Suppressor macrophage treated with lipopolysaccharide for 4 hours (primary cell): ENCODE data around the gene NAA60.

ENCODE experiments used
- DNase-seq: peaks from one replicate; pipeline ENCODE4 v3.0.0-alpha.2; 2020

Gene NAA60

DNA sequence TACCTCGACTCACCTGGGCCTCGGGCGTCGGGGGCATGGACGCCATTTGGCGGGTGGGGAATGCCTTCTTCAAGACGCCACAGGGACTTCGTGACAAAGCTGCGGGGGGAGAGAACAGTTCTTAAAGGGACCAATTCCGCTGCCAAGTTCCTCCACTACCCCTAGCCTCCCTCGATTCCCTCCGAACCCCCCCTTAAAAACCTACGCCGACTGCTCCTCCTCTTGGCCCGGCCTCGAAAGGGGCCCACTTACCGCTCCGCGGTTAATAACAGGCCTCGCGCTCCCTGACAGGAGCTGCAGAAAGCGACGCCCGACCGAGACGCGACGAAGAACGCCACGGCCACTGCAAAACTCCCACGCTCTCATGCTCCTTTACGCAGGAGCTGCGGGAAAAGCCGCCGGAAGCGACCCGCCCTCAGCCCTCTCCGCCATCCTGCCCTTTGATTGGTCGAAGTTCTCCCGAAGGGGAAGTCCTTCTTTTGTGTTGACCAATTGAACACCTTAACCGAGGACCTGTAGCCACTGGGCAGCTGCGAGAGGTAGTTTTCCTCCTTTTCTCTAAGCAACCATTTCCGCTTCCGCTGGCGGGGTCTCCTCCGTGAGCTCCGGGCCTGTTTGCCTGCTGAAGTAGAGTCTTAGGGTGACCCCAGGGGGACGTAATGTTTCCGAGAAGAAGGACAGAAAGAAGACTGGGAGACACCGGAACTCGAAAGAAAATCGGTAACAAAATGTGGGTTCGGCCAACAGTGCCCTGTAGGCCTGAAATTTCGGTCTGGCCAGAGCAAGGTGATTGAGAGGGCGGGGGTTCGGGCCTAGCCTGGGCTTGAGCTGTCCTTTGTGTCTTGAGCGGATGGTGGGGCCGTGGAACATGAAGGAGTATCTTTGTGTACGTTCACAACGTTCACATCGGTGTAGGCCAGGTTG, at the start of gene NAA60, which contains the start of gene ZNF597:
TSS of gene NAA60 (plus strand) at position 573 of the 924 bp plus-strand sequence. CDS start 32,548 bp downstream, outside the sequence.
TSS of gene ZNF597 (minus strand) at position 397 of the 924 bp plus-strand sequence. CDS start at position 46, 351 bp downstream.
- DNase-seq = peak; percentile 93

- no peak for DNase-seq
Measured at GRCh38 chr16:3400446-3400778, 43.1 kb upstream of the NAA60 start.

DNA sequence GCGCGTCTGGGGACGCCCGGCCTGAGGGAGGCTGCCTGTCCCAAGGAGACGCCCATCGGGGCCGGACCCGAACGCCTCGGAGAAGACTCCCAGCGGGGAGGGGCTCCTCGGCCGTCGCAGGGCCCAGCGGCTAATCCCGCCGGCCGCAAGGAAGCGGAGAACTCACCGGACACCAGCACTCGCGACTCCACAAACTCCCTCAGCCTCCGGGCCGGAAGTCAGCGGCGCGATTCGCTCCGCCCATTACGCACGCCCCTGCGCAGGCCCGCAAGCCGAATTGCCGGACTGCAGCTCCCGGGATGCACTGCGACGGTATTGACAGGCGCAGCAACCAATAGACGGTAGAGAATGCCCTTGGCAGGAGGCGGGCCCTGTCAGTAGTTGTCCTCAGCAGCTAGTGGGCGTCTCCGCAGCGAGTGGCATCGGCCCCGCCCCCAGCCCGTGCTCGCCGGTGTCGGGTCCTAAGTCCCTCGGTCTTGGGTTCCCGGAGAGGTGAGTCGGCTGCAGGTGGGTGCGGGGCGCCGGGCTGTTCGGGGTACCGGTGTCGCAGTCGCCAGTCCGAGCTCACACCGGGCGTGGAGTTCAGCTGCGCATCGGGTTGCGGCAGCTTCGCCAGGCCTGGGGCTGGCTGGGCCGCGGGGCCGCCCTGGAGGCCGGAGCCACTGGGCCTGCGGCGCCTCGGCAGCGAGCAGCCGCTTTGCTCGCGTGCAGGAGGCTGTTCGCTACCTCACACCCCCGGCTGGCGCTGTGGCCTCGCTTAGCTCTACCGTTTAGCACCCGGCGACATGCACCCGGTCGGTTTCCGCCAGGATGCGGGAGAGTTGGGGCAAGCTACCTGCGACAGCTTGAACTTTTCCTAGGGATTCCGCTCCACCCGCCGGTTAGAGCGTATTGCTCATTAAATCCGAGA, 42.4 kb upstream of the NAA60 start, which contains the start of the genes ZNF174 and ZSCAN32:
TSS of gene ZNF174 (plus strand) at position 437 of the 910 bp plus-strand sequence. CDS start 790 bp downstream, outside the sequence.
TSS of gene ZSCAN32 (minus strand) at position 226 of the 910 bp plus-strand sequence. CDS start 3,447 bp downstream, outside the sequence.
- DNase-seq = peak; percentile 99

DNA sequence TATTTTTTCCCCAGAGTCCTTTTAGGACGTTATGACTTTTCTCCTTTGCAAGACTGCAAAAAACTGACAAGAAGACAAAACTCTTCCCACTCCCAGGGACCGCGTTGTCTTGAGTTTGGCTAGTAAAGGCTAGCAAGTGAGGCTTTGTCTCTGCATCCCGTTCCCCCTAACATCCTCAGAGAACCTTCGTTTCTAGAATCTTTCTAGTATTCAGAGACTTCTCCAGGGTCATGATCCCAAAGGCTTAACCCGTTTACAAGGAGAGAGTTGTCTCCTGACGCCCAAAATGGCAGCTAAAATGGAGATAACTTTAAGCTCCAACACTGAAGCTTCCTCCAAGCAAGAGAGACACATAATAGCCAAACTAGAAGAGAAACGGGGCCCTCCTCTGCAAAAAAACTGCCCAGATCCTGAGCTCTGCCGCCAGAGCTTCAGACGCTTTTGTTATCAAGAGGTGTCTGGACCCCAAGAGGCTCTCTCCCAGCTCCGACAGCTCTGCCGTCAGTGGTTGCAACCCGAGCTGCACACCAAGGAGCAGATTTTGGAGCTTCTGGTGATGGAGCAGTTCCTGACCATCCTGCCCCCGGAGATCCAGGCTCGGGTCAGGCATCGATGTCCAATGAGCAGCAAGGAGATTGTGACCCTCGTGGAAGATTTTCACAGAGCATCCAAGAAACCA, 41.6 kb upstream of the NAA60 start:
- no peak for DNase-seq

GRCh38 chr16:3408561-3409197, 34.8 kb upstream of the NAA60 start:
- DNase-seq = no peak

DNA sequence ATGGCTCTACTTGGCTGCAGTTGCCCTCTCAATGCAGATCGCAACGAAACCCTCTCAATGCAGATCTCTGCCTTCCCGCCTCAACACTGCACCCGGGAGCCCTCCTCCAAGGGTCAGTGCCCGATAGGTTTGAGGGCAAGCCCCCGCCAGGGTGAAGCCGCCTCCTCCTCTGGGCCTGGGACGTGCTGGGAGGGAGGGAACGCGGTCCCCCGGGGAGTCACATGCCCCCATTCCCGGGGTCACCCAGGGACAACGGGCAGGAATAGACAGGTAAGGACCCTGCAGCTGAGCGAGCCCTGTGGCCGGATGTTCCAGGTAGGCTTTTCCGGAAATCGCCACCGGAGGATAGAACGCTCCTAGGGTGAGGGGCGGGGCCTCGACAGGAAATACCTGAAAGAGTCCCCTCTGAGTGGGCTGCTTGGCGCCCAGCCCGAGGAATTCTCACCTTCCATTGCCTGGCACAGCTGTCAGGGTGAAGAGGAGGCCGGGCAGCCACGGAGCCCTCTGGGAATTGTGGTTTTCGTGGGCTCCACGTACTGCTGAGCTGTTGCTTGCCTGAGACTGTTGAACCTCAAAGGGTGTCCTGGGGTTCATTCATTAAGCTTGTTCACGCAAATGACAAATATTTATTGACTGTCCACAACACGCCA, 29.6 kb upstream of the NAA60 start:
- DNase-seq = no peak

- peak; percentile 51 for DNase-seq
Measured at GRCh38 chr16:3431779-3432219, 11.7 kb upstream of the NAA60 start.

DNA sequence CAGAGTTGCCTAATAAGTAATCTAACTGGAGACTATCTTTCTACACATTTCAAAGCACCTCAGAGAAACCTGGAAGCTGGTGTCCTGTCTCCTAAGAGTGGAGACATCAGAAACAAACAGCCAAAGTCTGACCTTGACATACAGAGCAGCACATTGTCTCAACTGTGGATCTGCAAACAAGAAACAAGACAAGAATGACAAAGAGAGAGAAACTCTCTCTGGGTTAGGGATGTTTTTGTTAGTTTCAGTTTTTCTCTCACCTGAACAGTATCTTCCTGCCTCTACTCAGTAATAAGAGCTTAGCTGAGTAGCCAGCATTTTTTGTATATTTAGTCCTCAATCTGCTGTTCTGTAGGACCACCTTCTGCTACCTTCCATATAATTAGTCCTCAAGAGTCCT, 9.1 kb upstream of the NAA60 start:
- no peak for DNase-seq

- no peak for DNase-seq
Measured at GRCh38 chr16:3439637-3440036, 3.8 kb upstream of the NAA60 start.

DNA sequence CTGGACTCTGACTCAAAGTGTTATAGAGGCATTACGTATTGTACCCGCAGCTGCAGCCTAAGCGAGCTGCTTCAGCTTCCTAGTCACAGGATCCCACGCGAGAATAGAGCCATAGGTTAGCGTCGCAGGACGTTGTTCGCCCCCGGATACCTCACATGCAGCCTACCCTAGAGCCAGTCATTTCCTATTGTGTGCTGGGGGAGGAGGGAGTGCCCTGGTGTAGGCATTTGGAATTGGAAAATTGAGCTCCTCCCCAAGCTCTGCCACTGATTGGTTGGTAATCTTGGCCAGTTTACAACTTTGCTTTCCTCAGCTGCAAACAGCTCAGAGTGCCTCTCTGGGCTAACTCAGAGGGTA, 530 bp downstream of the NAA60 start:
- DNase-seq = peak; percentile 77

- no peak for DNase-seq
Measured at GRCh38 chr16:3454093-3454492, 10.6 kb downstream of the NAA60 start.

DNA sequence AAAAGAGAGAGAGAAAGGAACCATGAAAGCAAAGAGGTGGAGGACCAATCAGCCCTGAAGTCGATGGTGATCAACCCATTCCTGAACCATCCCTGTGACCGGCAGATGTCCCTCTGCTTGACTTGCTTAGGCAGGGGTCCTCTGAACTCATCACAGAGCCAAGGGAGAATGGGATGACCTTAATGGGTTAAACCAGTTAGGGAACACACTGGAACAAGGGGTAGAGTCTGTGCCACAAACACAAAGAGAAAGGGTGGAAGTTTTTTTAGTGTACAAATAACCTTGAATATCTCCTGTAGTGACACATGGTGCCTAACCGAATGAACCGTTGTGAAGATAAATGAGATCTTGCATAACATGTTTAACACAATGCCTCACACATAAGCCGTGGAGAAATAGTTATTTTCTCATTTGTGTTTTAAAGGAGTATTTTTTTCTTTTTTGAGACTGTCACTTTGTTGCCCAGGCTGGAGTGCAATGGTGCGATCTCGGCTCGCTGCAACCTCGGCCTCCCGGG, 11.2 kb downstream of the NAA60 start:
- DNase-seq = no peak

DNA sequence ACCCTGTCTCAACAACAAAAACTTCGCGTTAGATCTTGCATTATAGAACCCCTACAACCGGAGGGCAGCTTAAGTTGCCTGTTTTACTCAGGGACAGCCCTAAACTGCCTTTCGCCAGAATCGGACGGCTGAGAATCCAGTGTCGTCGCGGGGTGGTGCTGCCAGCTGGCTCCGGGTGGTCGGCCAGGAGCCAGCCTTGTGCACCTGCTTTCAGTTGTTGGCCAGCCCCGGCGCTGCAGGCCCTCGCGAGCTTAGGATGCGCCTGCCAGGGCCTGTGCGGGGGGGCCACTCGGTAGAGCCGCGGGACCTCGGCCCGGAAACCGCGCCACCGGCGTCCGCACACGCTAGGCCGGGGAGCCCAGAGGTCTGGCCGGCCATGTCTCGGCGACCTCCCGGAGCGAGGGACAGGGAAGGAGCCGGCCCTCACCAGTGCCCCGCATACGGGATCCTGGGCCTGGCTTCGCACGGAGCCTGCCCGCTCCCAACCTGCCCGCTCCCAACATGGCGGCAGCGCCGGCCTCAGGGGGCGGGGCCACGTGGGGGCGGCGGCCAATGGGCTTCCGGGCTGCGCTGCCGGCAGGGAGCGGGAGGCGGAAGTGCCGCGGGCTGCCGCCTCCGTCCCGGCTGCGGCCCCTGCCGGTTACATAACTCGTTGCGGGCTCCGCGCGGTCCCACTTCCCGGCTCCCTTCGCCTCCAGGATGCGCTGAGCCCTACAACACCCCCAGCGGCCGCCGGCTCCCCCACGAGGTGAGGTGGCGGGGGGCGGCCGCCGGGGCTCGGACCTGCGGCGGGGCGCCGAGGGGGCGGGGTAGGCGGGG, 14.2 kb downstream of the NAA60 start:
- DNase-seq = peak; percentile 96

- peak; percentile 23 for DNase-seq
Measured at GRCh38 chr16:3458278-3458851, 14.9 kb downstream of the NAA60 start.

DNA sequence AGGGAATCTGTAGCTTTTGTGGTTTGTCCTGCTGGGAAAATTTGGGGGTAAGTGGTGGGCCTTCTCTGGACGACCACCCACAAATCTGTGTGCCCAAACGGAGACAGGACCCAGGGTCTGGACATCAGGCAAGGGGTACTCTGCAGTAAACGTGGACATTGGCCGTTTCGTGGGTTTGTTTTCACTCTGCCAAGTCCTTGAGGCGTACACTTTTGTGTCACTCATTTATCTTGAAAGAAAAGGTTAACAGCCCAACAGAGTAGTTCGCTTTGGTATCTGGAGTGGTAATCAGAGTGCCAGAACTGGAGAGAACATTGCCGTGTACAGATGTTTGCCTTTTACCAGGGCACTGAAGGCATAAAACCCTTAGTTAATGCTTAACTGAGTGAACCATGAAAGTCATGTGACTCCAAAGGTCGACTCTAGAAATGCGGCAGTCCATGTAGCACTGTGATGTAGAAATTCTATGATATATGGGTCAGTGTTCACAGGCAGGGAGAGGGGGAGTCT, 15.4 kb downstream of the NAA60 start:
- DNase-seq = peak; percentile 43

DNA sequence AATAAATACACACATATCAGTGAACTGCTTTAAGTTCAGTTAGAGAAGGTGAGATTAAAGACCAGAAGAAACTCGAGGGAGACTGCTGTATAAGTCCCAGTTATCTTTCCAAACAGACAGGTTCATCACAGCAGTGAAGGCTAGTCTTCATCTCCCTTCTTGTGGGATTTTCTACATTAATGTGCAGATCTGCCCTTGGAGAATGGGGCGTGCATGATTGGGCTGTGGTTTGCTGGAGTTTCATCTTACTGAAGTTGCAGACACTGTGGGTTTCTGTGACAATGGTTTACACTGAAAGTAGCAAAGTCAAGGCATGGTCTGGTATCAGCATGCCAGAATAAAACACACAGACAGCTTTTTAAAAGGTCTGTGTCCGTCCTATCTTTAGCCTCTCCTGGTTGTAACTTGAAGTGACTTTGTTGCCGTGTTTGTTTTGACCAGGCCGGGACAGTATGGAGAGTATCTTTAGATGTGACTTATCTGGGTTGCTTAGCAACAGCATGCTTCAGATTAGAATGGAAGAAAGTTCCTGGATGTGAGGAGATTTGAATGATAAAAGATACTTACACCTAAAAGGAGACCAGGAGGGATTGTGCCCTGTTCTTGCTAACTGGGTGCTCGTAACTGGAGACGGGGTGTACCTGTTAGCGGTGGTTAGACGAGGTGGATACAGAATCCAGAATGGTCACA, 16.1 kb downstream of the NAA60 start:
- DNase-seq = no peak

- no peak for DNase-seq
Measured at GRCh38 chr16:3460121-3460520, 16.6 kb downstream of the NAA60 start.

GRCh38 chr16:3460585-3460984, 17.1 kb downstream of the NAA60 start:
- DNase-seq = no peak

- DNase-seq = peak; percentile 40
Measured at GRCh38 chr16:3461151-3461550, 17.7 kb downstream of the NAA60 start.
